Natural killer cell (primary cell): ENCODE data around the gene CMSS1. TPM values are rescaled to one million over a fixed set of nuclear protein-coding genes. Genes with fewer than 3 reads are reported as not detected.

Source experiments
- ATAC-seq, 3 donors: fragments of 150-1000 bp in 2 of 3; fragments of 200-7000 bp in 1 of 3; cut with Tn5 transposase; 1 replicate in 1 of 3; 2 replicates in 2 of 3; pipeline ENCODE4 v1.10.0; 2021; ENCODE audit warnings: mild to moderate bottlenecking in 2 of 3, moderate library complexity in 2 of 3
- DNase-seq, 2 donors: peaks; one replicate each; pipeline versions ENCODE4 v3.0.0 to v3.0.0-alpha.2; 2013 to 2021; ENCODE audit warnings: mixed read lengths in 1 of 2
- H3K27ac ChIP-seq: one replicate; pipeline ENCODE4 v1.5.1; 2013; ENCODE audit warnings: mild to moderate bottlenecking, low read length
- H3K27me3 ChIP-seq: one replicate; pipeline ENCODE4 v1.6.1; 2013; ENCODE audit warnings: low read length; ENCODE audit not compliant: control insufficient read depth, insufficient read depth
- H3K36me3 ChIP-seq: one replicate; pipeline ENCODE4 v1.6.1; 2013; ENCODE audit warnings: low read length; ENCODE audit not compliant: control insufficient read depth, insufficient read depth
- H3K4me1 ChIP-seq: one replicate; pipeline ENCODE4 v1.6.1; 2013; ENCODE audit warnings: low read length; ENCODE audit not compliant: control insufficient read depth, insufficient read depth
- H3K4me3 ChIP-seq: one replicate; pipeline ENCODE4 v1.5.1; 2013; ENCODE audit warnings: low read length
- H3K9me3 ChIP-seq: one replicate; pipeline ENCODE4 v1.6.1; 2013; ENCODE audit warnings: low read length; ENCODE audit not compliant: control insufficient read depth, insufficient read depth
- H3K27ac Mint-ChIP-seq, 2 donors: one replicate each; pipeline ENCODE4 v1.8.0; 2022; ENCODE audit warnings: mild to moderate bottlenecking in 2 of 2, mixed read lengths in 2 of 2, moderate library complexity in 1 of 2
- H3K27me3 Mint-ChIP-seq, 2 donors: one replicate each; pipeline ENCODE4 v1.8.0; 2022; ENCODE audit warnings: low read depth in 2 of 2, mixed read lengths in 2 of 2
- H3K36me3 Mint-ChIP-seq: one replicate; pipeline ENCODE4 v1.8.0; 2022; ENCODE audit warnings: mixed read lengths
- H3K4me1 Mint-ChIP-seq, 2 donors: one replicate each; pipeline ENCODE4 v1.8.0; 2022; ENCODE audit warnings: mixed read lengths in 2 of 2
- H3K4me3 Mint-ChIP-seq: one replicate; pipeline ENCODE4 v1.8.0; 2022; ENCODE audit warnings: mild to moderate bottlenecking, moderate library complexity, mixed read lengths
- H3K9me3 Mint-ChIP-seq, 2 donors: one replicate each; pipeline ENCODE4 v1.8.0; 2022; ENCODE audit warnings: mixed read lengths in 2 of 2
- CTCF ChIP-seq: fragments of 200-600 bp; IDR thresholded peaks from one replicate; pipeline ENCODE4 v1.8.0; 2022; ENCODE audit warnings: antibody characterized with exemption
- WGBS: methylation state at CpG from one replicate; pipeline ENCODE4 v1.1.7; 2013; ENCODE audit warnings: missing lambda C conversion rate; ENCODE audit not compliant: insufficient coverage; 5-methylcytosine and 5-hydroxymethylcytosine counted together
- intact Hi-C: fragments of 100-400 bp; cut with micrococcal nuclease; formaldehyde crosslinking; loops from one replicate; pipeline ENCODE4 v1.14.2; 2022
- total RNA-seq, 4 donors: library from RNA; stranded (reverse); fragments of 120-200 nt in 1 of 4; gene quantifications; one replicate each; pipeline versions ENCODE4 v1.2.3 to v1.2.4, GENCODE V29; 2013 to 2022

Gene CMSS1
- total RNA-seq, 3 donors from 2014 or later (not counting 1 experiment from before 2014, with no cell fraction given) = 7.8 to 12.7 (median 9.2) TPM

- Histone ChIP-seq H3K36me3 (no peaks in the 10 kb centered on the region), H3K4me3 (no peak overlapping the region), H3K9me3 (no peaks in the 10 kb centered on the region), H3K4me1 (no peaks in the 10 kb centered on the region), H3K27me3 (no peaks in the 10 kb centered on the region), H3K27ac (no peak overlapping the region)
- no peaks in the 10 kb centered on the region for H3K36me3 Mint-ChIP-seq
- intact Hi-C loops = no loop called here
- H3K4me1 Mint-ChIP-seq = no peaks in the 10 kb centered on the region
- H3K4me3 Mint-ChIP-seq = no peak overlapping the region
- 89% methylated on average over 6 of the region's 6 CpGs for WGBS
- DNase-seq = no peak
- no peak overlapping the region for H3K27ac Mint-ChIP-seq
- H3K9me3 Mint-ChIP-seq = no peaks in the 10 kb centered on the region
- TF ChIP-seq CTCF = no peak
- H3K27me3 Mint-ChIP-seq = no peaks in the 10 kb centered on the region
- ATAC-seq = no peak
These were observed 381.1 kb downstream of the CMSS1 start for GRCh38 chr3:100198579-100199269.

DNA sequence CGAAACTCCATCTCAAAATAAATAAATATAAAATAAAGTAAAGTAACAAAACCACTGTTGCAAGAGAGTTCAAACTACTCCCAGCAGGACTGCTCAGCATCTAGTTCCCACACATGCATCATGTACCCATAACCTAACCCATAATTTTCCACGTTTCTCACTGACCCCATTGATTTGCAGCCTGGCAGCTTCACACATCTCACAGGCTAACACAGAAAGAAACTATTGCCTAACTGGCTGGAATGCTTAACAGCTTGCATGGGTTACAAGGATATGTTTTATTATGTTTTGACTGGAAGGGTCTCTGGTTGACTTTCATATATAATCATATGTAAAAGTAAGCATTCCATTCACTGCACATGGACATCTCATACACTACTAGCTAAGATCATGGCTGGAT lies 387.5 kb downstream of the CMSS1 start:
- H3K4me1 ChIP-seq = peaks cover 5% of the 10 kb centered on the region
- Mint-ChIP-seq H3K9me3 (no peaks in the 10 kb centered on the region), H3K36me3 (no peaks in the 10 kb centered on the region), H3K4me1 (peaks cover 5 to 6% of the 10 kb centered on the region in 2 donors), H3K4me3 (no peak overlapping the region), H3K27me3 (no peaks in the 10 kb centered on the region), H3K27ac (no peak overlapping the region)
- DNase-seq (no peak), ATAC-seq (no peak)
- H3K4me3 ChIP-seq = no peak overlapping the region
- no peak overlapping the region for H3K27ac ChIP-seq
- H3K27me3 ChIP-seq = no peaks in the 10 kb centered on the region
- no peak for TF ChIP-seq CTCF
- WGBS = 92% methylated on average over 1 of the region's 2 CpGs
- no peaks in the 10 kb centered on the region for H3K9me3 ChIP-seq
- H3K36me3 ChIP-seq = no peaks in the 10 kb centered on the region
- intact Hi-C loops = no loop called here

DNA sequence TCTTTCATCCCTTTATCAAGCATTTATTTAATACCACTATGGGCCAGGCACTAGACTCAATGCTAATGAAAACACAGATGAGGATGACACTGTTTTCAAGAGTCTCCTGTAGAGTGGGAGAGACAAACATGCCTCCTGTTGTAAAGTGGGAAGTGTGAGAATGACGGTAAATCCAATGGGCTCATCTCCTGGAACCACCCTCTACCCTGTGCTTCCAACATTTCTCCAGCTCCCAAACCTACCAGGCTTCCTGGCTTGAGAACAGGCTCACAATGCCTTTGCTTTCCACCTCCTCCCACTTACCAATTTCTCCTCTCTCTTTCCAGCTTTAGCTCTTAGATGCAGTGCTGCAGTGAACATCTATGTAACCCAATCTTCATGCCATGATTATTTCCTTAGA lies 389.0 kb downstream of the CMSS1 start:
- no CpG with 5 or more reads among the region's 1 CpG for WGBS
- TF ChIP-seq CTCF = no peak
- Histone ChIP-seq H3K9me3 (no peaks in the 10 kb centered on the region), H3K36me3 (no peaks in the 10 kb centered on the region), H3K4me1 (peaks cover 10% of the 10 kb centered on the region), H3K27ac (no peak overlapping the region), H3K27me3 (no peaks in the 10 kb centered on the region), H3K4me3 (no peak overlapping the region)
- Mint-ChIP-seq H3K27ac (no peak overlapping the region), H3K27me3 (no peaks in the 10 kb centered on the region), H3K4me3 (no peak overlapping the region), H3K4me1 (peaks cover 10 to 13% of the 10 kb centered on the region in 2 donors), H3K36me3 (no peaks in the 10 kb centered on the region), H3K9me3 (no peaks in the 10 kb centered on the region)
- intact Hi-C loops = no loop called here
- DNase-seq (no peak), ATAC-seq (no peak)

DNA sequence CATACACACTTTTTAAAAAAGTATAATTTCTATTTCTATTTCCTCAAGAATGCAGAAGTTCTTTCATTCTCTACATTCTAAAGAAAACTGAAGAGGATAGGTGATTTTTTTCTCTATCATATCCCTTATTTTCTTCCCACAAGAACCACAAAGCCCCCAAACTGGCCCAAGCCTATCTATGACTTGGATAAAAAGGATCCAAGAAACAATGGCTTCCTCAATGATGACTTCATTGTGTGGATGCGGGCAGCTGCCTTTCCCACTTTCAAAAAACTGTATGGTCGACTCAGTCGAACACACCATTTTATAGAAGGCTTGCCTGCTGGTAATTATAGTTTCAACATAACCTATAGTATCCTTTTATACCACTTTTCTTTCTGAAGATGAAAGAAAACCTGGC lies 390.2 kb downstream of the CMSS1 start:
- Mint-ChIP-seq H3K4me1 (peaks cover 10 to 13% of the 10 kb centered on the region in 2 donors), H3K27me3 (no peaks in the 10 kb centered on the region), H3K36me3 (no peaks in the 10 kb centered on the region), H3K4me3 (no peak overlapping the region), H3K27ac (no peak overlapping the region), H3K9me3 (no peaks in the 10 kb centered on the region)
- 100% methylated on average over 3 of the region's 3 CpGs for WGBS
- DNase-seq (no peak), ATAC-seq (no peak)
- H3K27me3 ChIP-seq = no peaks in the 10 kb centered on the region
- no peak overlapping the region for H3K27ac ChIP-seq
- no peaks in the 10 kb centered on the region for H3K9me3 ChIP-seq
- TF ChIP-seq CTCF = no peak
- no peak overlapping the region for H3K4me3 ChIP-seq
- peaks cover 10% of the 10 kb centered on the region for H3K4me1 ChIP-seq
- H3K36me3 ChIP-seq = no peaks in the 10 kb centered on the region
- intact Hi-C loops = no loop called here
